Neural progenitor cell (in vitro differentiated cells): ENCODE data around the gene ADGB.

Source experiments
- EZH2 ChIP-seq: fragments of 200-600 bp; sonication (generic); IDR thresholded peaks from 2 replicates; pipeline ENCODE4 v1.6.1; 2017; ENCODE audit warnings: antibody characterized with exemption, mild to moderate bottlenecking, moderate library complexity
- TF ChIP-seq, protein P1 (sequence below): fragments of 200-600 bp; sonication (generic); IDR thresholded peaks from 2 replicates; pipeline ENCODE4 v1.5.1; 2017; ENCODE audit warnings: antibody characterized with exemption, mild to moderate bottlenecking

DNA sequence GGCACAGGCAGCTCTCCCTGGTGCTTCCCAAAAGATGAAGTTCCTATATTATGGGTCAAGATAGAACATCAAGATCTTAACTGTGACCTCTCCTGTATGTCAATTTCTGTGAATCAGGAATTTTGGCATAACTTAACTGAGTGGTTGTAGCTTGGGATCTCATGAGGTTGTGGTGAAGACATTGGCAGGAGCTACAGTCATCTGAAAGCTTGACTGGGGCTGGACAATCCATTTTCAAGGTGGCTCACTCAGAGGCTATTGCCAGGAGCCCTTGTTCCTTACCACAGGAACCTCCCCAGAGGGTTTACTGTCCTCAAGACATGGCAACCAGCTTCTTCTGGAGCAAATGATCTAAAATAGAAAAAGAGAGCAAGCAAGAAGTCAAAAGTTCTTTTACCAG, 252.2 kb downstream of the ADGB start:
- no peak for TF ChIP-seq EZH2
- TF ChIP-seq, protein P1, sequence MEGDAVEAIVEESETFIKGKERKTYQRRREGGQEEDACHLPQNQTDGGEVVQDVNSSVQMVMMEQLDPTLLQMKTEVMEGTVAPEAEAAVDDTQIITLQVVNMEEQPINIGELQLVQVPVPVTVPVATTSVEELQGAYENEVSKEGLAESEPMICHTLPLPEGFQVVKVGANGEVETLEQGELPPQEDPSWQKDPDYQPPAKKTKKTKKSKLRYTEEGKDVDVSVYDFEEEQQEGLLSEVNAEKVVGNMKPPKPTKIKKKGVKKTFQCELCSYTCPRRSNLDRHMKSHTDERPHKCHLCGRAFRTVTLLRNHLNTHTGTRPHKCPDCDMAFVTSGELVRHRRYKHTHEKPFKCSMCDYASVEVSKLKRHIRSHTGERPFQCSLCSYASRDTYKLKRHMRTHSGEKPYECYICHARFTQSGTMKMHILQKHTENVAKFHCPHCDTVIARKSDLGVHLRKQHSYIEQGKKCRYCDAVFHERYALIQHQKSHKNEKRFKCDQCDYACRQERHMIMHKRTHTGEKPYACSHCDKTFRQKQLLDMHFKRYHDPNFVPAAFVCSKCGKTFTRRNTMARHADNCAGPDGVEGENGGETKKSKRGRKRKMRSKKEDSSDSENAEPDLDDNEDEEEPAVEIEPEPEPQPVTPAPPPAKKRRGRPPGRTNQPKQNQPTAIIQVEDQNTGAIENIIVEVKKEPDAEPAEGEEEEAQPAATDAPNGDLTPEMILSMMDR = no peak
